Fibroblast of lung (primary cell): ENCODE measurements around the gene DAGLA. TPM values are rescaled to one million over a fixed set of nuclear protein-coding genes. Genes with fewer than 3 reads are reported as not detected.
A peak's percentile ranks its signal among the peaks of the same experiment; 100 is the strongest.

Source experiments
- DNase-seq, 2 donors: peaks; one replicate each; pipeline versions ENCODE4 v3.0.0 to v3.0.0-alpha.2; 2010; ENCODE audit warnings: low read depth in 2 of 2
- H2AFZ ChIP-seq: 2 replicates; pipeline ENCODE4 v1.5.1; 2012; ENCODE audit warnings: low read length, control low read depth, inconsistent platforms
- H3K27ac ChIP-seq: 2 replicates; pipeline ENCODE4 v1.5.1; 2011; ENCODE audit warnings: low read length, control low read depth; ENCODE audit not compliant: insufficient read depth
- H3K27me3 ChIP-seq: 2 replicates; pipeline ENCODE4 v1.5.1; 2011; ENCODE audit warnings: mild to moderate bottlenecking, low read length; ENCODE audit not compliant: control insufficient read depth, insufficient read depth
- H3K36me3 ChIP-seq: 2 replicates; pipeline ENCODE4 v1.5.1; 2011; ENCODE audit warnings: low read length; ENCODE audit not compliant: control insufficient read depth, insufficient read depth
- H3K4me1 ChIP-seq: 2 replicates; pipeline ENCODE4 v1.5.1; 2011; ENCODE audit warnings: low read length; ENCODE audit not compliant: control insufficient read depth, insufficient read depth; ENCODE audit errors: extremely low read depth
- H3K4me2 ChIP-seq: 2 replicates; pipeline ENCODE4 v1.5.1; 2011; ENCODE audit warnings: low read length, control low read depth; ENCODE audit not compliant: insufficient read depth; ENCODE audit errors: extremely low read depth
- H3K4me3 ChIP-seq, 4 experiments: fragments of 200-600 bp in 1 of 4; sonication (generic) in 1 of 4; replicated peaks in 1 of 4; 2 replicates each; pipeline ENCODE4 v1.5.1; 2011 to 2016; ENCODE audit warnings: low read length in 4 of 4, low read depth in 3 of 4, mild to moderate bottlenecking in 3 of 4, control low read depth in 2 of 4, inconsistent platforms in 1 of 4, mixed read lengths in 1 of 4; ENCODE audit not compliant: insufficient read depth in 1 of 4; ENCODE audit errors: control extremely low read depth in 1 of 4
- H3K79me2 ChIP-seq: 2 replicates; pipeline ENCODE4 v1.5.1; 2012; ENCODE audit warnings: mild to moderate bottlenecking, low read length, inconsistent platforms; ENCODE audit not compliant: control insufficient read depth, insufficient read depth
- H3K9ac ChIP-seq: 2 replicates; pipeline ENCODE4 v1.5.1; 2011; ENCODE audit warnings: mild to moderate bottlenecking, low read length, control low read depth; ENCODE audit not compliant: insufficient read depth
- H3K9me3 ChIP-seq: 2 replicates; pipeline ENCODE4 v1.5.1; 2012; ENCODE audit warnings: low read depth, low read length; ENCODE audit not compliant: control insufficient read depth, insufficient read depth
- H4K20me1 ChIP-seq: 2 replicates; pipeline ENCODE4 v1.5.1; 2011; ENCODE audit warnings: low read length; ENCODE audit not compliant: control insufficient read depth, insufficient read depth; ENCODE audit errors: extremely low read depth
- EZH2 ChIP-seq: IDR thresholded peaks from 2 replicates; pipeline ENCODE4 v1.5.1; 2012; ENCODE audit warnings: low read length, control low read depth, mild to moderate bottlenecking; ENCODE audit errors: missing control alignments
- polyA plus RNA-seq, 2 donors: library from polyadenylated mRNA; depleted of rRNA in 1 of 2; stranded (reverse) in 1 of 2; unstranded in 1 of 2; fragments of >200 nt; gene quantifications; 2 replicates each; pipeline ENCODE4 v1.2.1, GENCODE V29; 2011 to 2012; ENCODE audit warnings: missing spikeins in 1 of 2
- total RNA-seq: library from RNA; depleted of rRNA; stranded (reverse); fragments of >200 nt; gene quantifications from 2 replicates; pipeline ENCODE4 v1.2.1, GENCODE V29; 2014
- TF ChIP-seq, protein P1 (sequence below), 2 donors: IDR thresholded peaks in 1 of 2; conservative IDR thresholded peaks in 1 of 2; 1 replicate in 1 of 2; 2 replicates in 1 of 2; pipeline ENCODE4 v1.5.1; 2011 to 2012; ENCODE audit warnings: low read length in 2 of 2, control low read depth in 1 of 2, inconsistent platforms in 1 of 2, low read depth in 1 of 2, mild to moderate bottlenecking in 1 of 2

The DAGLA gene
- total and polyA plus RNA-seq, 2 donors (not counting 1 experiment from before 2014, with no cell fraction given) = 1.00 to 2.0 TPM

- no peaks in the 10 kb centered on the region for H3K79me2 ChIP-seq
Observed at GRCh38 chr11:61700212-61700611, 20.0 kb downstream of the DAGLA start.

DNA sequence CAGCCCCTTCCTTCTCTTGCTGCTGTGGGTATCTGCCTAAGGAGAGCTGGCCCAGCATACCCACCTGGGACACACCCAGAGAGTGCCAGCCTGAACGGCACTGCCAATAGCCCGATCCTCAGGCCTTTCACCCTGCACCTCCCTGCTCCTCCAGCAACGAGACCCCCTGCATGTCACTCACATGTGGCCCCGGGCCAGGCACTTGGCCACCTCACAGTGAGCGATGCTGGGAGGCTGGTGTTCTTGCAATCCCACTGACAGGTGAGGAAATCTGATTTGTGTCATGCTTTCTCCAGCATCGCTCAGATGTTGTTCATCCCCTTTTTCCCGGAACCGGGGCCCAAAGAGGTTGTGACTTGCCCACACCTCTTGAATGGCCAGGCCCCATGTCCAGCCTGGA is 20.5 kb downstream of the DAGLA start:
- H3K36me3 ChIP-seq = no peaks in the 10 kb centered on the region
- no peak overlapping the region for H3K4me3 ChIP-seq
- no peaks in the 10 kb centered on the region for H3K27me3 ChIP-seq
- H3K27ac ChIP-seq = no peak overlapping the region
- TF ChIP-seq, protein P1, sequence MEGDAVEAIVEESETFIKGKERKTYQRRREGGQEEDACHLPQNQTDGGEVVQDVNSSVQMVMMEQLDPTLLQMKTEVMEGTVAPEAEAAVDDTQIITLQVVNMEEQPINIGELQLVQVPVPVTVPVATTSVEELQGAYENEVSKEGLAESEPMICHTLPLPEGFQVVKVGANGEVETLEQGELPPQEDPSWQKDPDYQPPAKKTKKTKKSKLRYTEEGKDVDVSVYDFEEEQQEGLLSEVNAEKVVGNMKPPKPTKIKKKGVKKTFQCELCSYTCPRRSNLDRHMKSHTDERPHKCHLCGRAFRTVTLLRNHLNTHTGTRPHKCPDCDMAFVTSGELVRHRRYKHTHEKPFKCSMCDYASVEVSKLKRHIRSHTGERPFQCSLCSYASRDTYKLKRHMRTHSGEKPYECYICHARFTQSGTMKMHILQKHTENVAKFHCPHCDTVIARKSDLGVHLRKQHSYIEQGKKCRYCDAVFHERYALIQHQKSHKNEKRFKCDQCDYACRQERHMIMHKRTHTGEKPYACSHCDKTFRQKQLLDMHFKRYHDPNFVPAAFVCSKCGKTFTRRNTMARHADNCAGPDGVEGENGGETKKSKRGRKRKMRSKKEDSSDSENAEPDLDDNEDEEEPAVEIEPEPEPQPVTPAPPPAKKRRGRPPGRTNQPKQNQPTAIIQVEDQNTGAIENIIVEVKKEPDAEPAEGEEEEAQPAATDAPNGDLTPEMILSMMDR (conservative IDR thresholded peaks at IDR 0.05 in 1 of 2, IDR thresholded peaks at IDR 0.05 in 1 of 2; ENCODE audit: low read depth in 1 of 2, low read length in 2 of 2) = no peak
- TF ChIP-seq EZH2 = no peak
- DNase-seq = no peak
- H3K9me3 ChIP-seq = no peaks in the 10 kb centered on the region
- H3K4me1 ChIP-seq = peaks cover 10% of the 10 kb centered on the region
- H3K4me2 ChIP-seq = no peak overlapping the region
- no peaks in the 10 kb centered on the region for H3K79me2 ChIP-seq
- no peak overlapping the region for H3K9ac ChIP-seq
- no peak overlapping the region for H2AFZ ChIP-seq
- H4K20me1 ChIP-seq = no peaks in the 10 kb centered on the region

More at GRCh38 chr11:61700212-61700611, 20.0 kb downstream of the DAGLA start:
- Histone ChIP-seq H4K20me1 (no peaks in the 10 kb centered on the region), H3K27ac (no peak overlapping the region), H3K4me2 (no peak overlapping the region), H3K4me3 (no peak overlapping the region), H3K9me3 (no peaks in the 10 kb centered on the region), H2AFZ (no peak overlapping the region), H3K36me3 (no peaks in the 10 kb centered on the region), H3K27me3 (no peaks in the 10 kb centered on the region), H3K4me1 (peaks cover 13% of the 10 kb centered on the region), H3K9ac (no peak overlapping the region)
- peak; percentile 64 to 65 for DNase-seq
- TF ChIP-seq, protein P1 (conservative IDR thresholded peaks at IDR 0.05 in 1 of 2, IDR thresholded peaks at IDR 0.05 in 1 of 2; ENCODE audit: low read depth in 1 of 2, low read length in 2 of 2) = no peak
- no peak for TF ChIP-seq EZH2

- Histone ChIP-seq H3K9ac (no peak overlapping the region), H3K79me2 (no peaks in the 10 kb centered on the region), H3K27me3 (no peaks in the 10 kb centered on the region), H3K27ac (no peak overlapping the region), H3K4me1 (peaks cover 4% of the 10 kb centered on the region), H2AFZ (no peak overlapping the region), H3K9me3 (no peaks in the 10 kb centered on the region), H3K4me2 (no peak overlapping the region), H3K4me3 (no peak overlapping the region), H3K36me3 (no peaks in the 10 kb centered on the region), H4K20me1 (no peaks in the 10 kb centered on the region)
- TF ChIP-seq, protein P1 (conservative IDR thresholded peaks at IDR 0.05 in 1 of 2, IDR thresholded peaks at IDR 0.05 in 1 of 2; ENCODE audit: low read depth in 1 of 2, low read length in 2 of 2) = peak; percentile 19 to 43
- TF ChIP-seq EZH2 = no peak
- peak in 1 of 2 donors; percentile 13 for DNase-seq
Observed at GRCh38 chr11:61701242-61701886, 21.2 kb downstream of the DAGLA start.
